Ovary (tissue), 3 donors: ENCODE data around the gene E2F2.

Experiments used
- CTCF ChIP-seq, 3 donors: fragments of 450-650 bp in 2 of 3; fragments of 200-600 bp in 1 of 3; IDR thresholded peaks; one replicate each; pipeline versions ENCODE4 v1.5.1 to v1.8.0; 2016 to 2022; ENCODE audit warnings: antibody characterized with exemption in 3 of 3, mild to moderate bottlenecking in 1 of 3
- EP300 ChIP-seq: sonication (generic); formaldehyde crosslinking; IDR thresholded peaks from one replicate; pipeline ENCODE4 v1.6.1; 2017; ENCODE audit warnings: antibody characterized with exemption
- POLR2A ChIP-seq: fragments of 450-650 bp; IDR thresholded peaks from one replicate; pipeline ENCODE4 v1.6.1; 2017; ENCODE audit warnings: antibody characterized with exemption, mild to moderate bottlenecking, moderate library complexity
- donor health status: DM: no; HTN: no; CAD: no.

- no peak for TF ChIP-seq POLR2A
- TF ChIP-seq CTCF (IDR thresholded peaks at IDR 0.05) = no peak
- no peak for TF ChIP-seq EP300
These were observed 71.7 kb downstream of the E2F2 start for GRCh38 chr1:23459338-23459757.
